Upper lobe of left lung (tissue), 6 donors: ENCODE data around the gene HPS3. TPM values are rescaled to one million over a fixed set of nuclear protein-coding genes. Genes with fewer than 3 reads are reported as not detected.

Experiments
- ATAC-seq, 2 donors: fragments of 200-7000 bp; cut with Tn5 transposase; one replicate each; pipeline ENCODE4 v1.9.1; 2022; ENCODE audit warnings: mild to moderate bottlenecking in 2 of 2, moderate library complexity in 2 of 2; ENCODE audit not compliant: low FRiP score in 2 of 2
- DNase-seq, 2 donors: peaks; one replicate each; pipeline ENCODE4 v3.0.0-alpha.2; 2019 to 2020
- H3K27ac ChIP-seq, 4 donors: fragments of 200-600 bp; sonication (generic); one replicate each; pipeline ENCODE4 v1.5.1; 2016 to 2019
- H3K27me3 ChIP-seq, 4 donors: fragments of 200-600 bp; sonication (generic); one replicate each; pipeline ENCODE4 v1.5.1; 2017 to 2019
- H3K36me3 ChIP-seq, 4 donors: fragments of 200-600 bp; sonication (generic); one replicate each; pipeline ENCODE4 v1.5.1; 2016 to 2019
- H3K4me1 ChIP-seq, 4 donors: fragments of 200-600 bp; sonication (generic); one replicate each; pipeline ENCODE4 v1.5.1; 2018 to 2019
- H3K4me3 ChIP-seq, 4 donors: fragments of 200-600 bp; sonication (generic); one replicate each; pipeline ENCODE4 v1.5.1; 2017 to 2019; ENCODE audit warnings: mild to moderate bottlenecking in 2 of 4, moderate library complexity in 1 of 4
- H3K9me3 ChIP-seq, 4 donors: fragments of 200-600 bp; sonication (generic); one replicate each; pipeline ENCODE4 v1.5.1; 2018 to 2019
- EP300 ChIP-seq, 4 donors: sonication (generic); formaldehyde crosslinking; IDR thresholded peaks; one replicate each; pipeline ENCODE4 v1.5.1; 2017; ENCODE audit warnings: antibody characterized with exemption in 4 of 4, control low read depth in 2 of 4
- POLR2A ChIP-seq, 4 donors: fragments of 450-650 bp; IDR thresholded peaks; one replicate each; pipeline ENCODE4 v1.5.1; 2016 to 2017; ENCODE audit warnings: antibody characterized with exemption in 4 of 4, mild to moderate bottlenecking in 2 of 4
- POLR2AphosphoS5 ChIP-seq, 2 donors: sonication (generic); formaldehyde crosslinking; IDR thresholded peaks; one replicate each; pipeline ENCODE4 v1.5.1; 2017; ENCODE audit warnings: antibody characterized with exemption in 2 of 2
- WGBS, 2 donors: methylation state at CpG; one replicate each; pipeline ENCODE4 v1.1.5; 2017 to 2018; 5-methylcytosine and 5-hydroxymethylcytosine counted together
- total RNA-seq, 6 donors: library from RNA; depleted of rRNA in 4 of 6; stranded (reverse); fragments of >200 nt in 4 of 6; gene quantifications; one replicate each; pipeline versions ENCODE4 v1.1.0 to v1.2.1, GENCODE V29; 2016 to 2021
- TF ChIP-seq, protein P1 (sequence below), 6 experiments: fragments of 450-650 bp in 4 of 6; fragments of 200-600 bp in 2 of 6; sonication (generic) in 2 of 6; IDR thresholded peaks; one replicate each; pipeline ENCODE4 v1.5.1; 2016 to 2019; ENCODE audit warnings: antibody characterized with exemption in 6 of 6
- donor health status: DM: no; HTN: no; CAD: no; lungs with moderate emphysema.
- donor health status: DM: no; HTN: yes; CAD: no; lungs with severe emphysema.

Gene HPS3
- total RNA-seq, 6 donors from 2014 or later, result 13.4 to 29.8 (median 17.8) TPM

DNA sequence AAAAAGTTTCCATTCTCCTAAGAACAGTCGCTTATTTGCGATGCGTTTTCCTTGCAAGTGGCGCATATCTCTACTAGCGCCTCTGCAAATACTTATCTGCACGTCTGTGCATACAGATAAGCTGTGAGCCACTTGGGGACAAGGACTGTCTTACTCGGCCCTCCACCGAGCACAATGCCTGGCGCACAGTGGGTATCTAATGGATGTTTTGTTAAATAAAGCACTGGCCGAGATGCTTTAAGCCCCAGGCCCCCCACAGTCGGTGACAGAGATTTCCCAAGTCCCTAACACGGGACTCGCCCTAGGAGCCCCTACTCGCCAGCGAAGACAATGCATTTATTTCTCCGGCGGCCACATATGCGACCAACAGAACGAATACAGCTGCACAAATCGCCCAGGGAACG lies 43.6 kb upstream of the HPS3 start:
- no peak for DNase-seq

DNA sequence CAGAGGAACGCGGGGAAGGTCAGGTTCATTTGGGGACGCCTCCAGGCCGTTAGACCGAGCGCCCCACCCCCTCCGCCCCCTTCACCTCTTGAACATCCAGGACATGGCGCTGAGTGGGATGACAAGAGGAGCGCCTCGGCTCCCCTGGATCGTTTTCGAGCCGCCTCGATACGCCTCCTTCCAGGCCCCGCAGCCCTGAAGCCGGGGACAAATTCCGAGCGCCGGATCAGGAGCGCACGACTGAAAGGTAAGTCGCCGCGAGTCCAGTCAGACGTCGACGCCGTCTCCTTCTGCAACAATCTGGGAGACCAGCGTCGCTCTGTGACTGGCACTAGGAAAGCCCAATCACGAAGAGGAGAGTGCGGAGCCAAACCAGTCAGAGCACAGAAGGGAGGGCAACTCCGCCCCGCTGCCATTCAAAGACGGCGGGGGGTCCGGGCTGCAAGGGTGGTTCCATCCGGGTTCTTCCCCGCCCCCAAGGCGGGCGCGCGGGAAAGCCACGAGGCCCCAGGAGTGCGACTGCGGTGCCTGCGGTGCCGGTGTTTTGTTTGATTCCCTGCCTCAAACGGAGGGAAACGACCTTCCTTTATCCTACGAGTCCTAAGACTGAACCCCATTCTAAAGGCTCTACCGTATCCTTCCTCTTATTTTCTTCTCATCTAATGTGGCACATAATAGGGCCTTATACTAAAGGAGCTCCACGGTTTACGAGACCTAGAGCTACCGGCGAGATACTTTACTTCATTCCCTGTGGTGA lies 43.0 kb upstream of the HPS3 start, which contains the start of gene HLTF:
Gene HLTF (minus strand): TSS at position 302 of the 757 bp plus-strand sequence. CDS start 197 bp downstream, at position 105.
- H3K4me1 ChIP-seq, result peaks cover 4 to 19% (median 6%) of the 10 kb centered on the region in 4 donors
- TF ChIP-seq EP300 (IDR thresholded peaks at IDR 0.05), result no peak
- TF ChIP-seq POLR2A (IDR thresholded peaks at IDR 0.05), result peak in 3 of 4 donors; percentile 22 to 66 (median 26)
- peak in 1 of 2 donors; percentile 66 for TF ChIP-seq POLR2AphosphoS5 (IDR thresholded peaks at IDR 0.05)
- DNase-seq, result peak; percentile 95 to 96
- H3K27ac ChIP-seq, result peak within 1 kb of the TSS in 3 of 4 donors; percentile 43 to 80 (median 61)
- ATAC-seq, result peak; percentile 99 to 100
- H3K4me3 ChIP-seq, result peak within 1 kb of the TSS; percentile 73 to 90 (median 84)
- no peaks in the 10 kb centered on the region for H3K27me3 ChIP-seq
- no peaks in the 10 kb centered on the region for H3K9me3 ChIP-seq
- no peaks in the 10 kb centered on the region for H3K36me3 ChIP-seq
- WGBS, 2 donors, result 10 to 13% methylated on average over 40 to 49 of the region's 57 CpGs

More for the DNA sequence above, 43.6 kb upstream of the HPS3 start:
- H3K4me3 ChIP-seq, result peak overlapping the region; percentile 73 to 90 (median 84)
- no peaks in the 10 kb centered on the region for H3K27me3 ChIP-seq
- H3K27ac ChIP-seq, result peak overlapping the region in 3 of 4 donors; percentile 43 to 80 (median 61)
- peak; percentile 64 to 69 for ATAC-seq
- no peaks in the 10 kb centered on the region for H3K9me3 ChIP-seq
- no peaks in the 10 kb centered on the region for H3K36me3 ChIP-seq
- WGBS, 2 donors, result 0 to 1% methylated on average over 18 to 19 of the region's 21 CpGs
- no peak for TF ChIP-seq EP300 (IDR thresholded peaks at IDR 0.05)
- TF ChIP-seq POLR2AphosphoS5 (IDR thresholded peaks at IDR 0.05), result no peak
- TF ChIP-seq, protein P1, sequence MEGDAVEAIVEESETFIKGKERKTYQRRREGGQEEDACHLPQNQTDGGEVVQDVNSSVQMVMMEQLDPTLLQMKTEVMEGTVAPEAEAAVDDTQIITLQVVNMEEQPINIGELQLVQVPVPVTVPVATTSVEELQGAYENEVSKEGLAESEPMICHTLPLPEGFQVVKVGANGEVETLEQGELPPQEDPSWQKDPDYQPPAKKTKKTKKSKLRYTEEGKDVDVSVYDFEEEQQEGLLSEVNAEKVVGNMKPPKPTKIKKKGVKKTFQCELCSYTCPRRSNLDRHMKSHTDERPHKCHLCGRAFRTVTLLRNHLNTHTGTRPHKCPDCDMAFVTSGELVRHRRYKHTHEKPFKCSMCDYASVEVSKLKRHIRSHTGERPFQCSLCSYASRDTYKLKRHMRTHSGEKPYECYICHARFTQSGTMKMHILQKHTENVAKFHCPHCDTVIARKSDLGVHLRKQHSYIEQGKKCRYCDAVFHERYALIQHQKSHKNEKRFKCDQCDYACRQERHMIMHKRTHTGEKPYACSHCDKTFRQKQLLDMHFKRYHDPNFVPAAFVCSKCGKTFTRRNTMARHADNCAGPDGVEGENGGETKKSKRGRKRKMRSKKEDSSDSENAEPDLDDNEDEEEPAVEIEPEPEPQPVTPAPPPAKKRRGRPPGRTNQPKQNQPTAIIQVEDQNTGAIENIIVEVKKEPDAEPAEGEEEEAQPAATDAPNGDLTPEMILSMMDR (IDR thresholded peaks at IDR 0.05), result no peak
- no peak for TF ChIP-seq POLR2A (IDR thresholded peaks at IDR 0.05)
- peaks cover 4 to 19% (median 6%) of the 10 kb centered on the region in 4 donors for H3K4me1 ChIP-seq

DNA sequence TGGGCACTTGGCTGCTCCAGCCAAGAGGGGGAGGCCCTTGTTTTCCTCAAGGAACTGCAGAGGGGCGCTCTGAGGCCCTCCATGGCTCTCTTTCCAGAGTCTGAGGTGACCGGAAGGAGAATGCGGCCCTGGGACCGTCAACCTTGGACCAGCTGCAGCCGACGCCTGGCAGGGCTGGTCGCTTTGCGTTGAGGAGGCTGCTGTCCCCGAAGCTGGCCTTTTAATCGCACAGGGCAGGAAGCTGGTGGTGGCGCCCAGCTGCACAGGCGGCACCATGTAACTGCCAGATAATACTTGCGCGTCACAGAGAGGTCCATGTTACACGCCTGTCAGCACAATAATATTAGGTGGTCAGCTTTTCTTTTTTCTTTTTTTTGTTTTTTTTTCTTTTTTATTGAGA lies 42.2 kb upstream of the HPS3 start:
- peak in 1 of 2 donors; percentile 52 for DNase-seq
- Histone ChIP-seq H3K4me1 (peaks cover 4 to 19% (median 6%) of the 10 kb centered on the region in 4 donors), H3K36me3 (no peaks in the 10 kb centered on the region), H3K27ac (no peak overlapping the region), H3K27me3 (no peaks in the 10 kb centered on the region), H3K4me3 (no peak overlapping the region), H3K9me3 (no peaks in the 10 kb centered on the region)
- 95 to 98% methylated on average over 15 of the region's 15 CpGs for WGBS, 2 donors
- TF ChIP-seq POLR2A (IDR thresholded peaks at IDR 0.05) (no peak), EP300 (IDR thresholded peaks at IDR 0.05) (no peak), POLR2AphosphoS5 (IDR thresholded peaks at IDR 0.05) (no peak)
- TF ChIP-seq, protein P1 (IDR thresholded peaks at IDR 0.05), result no peak
- ATAC-seq, result no peak

DNA sequence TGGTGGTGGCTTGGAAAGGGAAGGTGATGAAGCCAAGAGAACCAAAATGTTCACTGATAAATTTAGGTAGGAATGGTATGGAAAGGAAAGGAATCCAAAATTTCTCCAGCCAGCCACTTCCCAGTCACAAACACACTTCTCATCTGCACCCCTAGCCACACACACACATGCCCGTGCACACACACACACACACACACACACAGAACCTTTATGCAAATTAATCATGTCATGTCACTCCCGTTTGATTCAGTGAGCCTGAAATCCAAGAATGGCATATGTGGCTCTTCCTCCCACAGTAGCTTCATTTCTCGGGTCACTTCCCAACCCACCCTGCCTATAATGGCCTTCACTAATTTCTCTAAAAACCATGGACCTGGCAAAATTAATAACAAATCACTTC lies 40.0 kb upstream of the HPS3 start:
- Histone ChIP-seq H3K4me3 (no peak overlapping the region), H3K9me3 (no peaks in the 10 kb centered on the region), H3K27me3 (no peaks in the 10 kb centered on the region), H3K4me1 (peaks cover 4 to 19% (median 6%) of the 10 kb centered on the region in 4 donors), H3K36me3 (no peaks in the 10 kb centered on the region), H3K27ac (no peak overlapping the region)
- ATAC-seq, result no peak
- no peak for TF ChIP-seq POLR2AphosphoS5 (IDR thresholded peaks at IDR 0.05)
- TF ChIP-seq EP300 (IDR thresholded peaks at IDR 0.05), result no peak
- TF ChIP-seq, protein P1 (IDR thresholded peaks at IDR 0.05), result no peak
- no peak for TF ChIP-seq POLR2A (IDR thresholded peaks at IDR 0.05)
- WGBS, 2 donors, result 75 to 78% methylated on average over 2 to 3 of the region's 3 CpGs
- no peak for DNase-seq

DNA sequence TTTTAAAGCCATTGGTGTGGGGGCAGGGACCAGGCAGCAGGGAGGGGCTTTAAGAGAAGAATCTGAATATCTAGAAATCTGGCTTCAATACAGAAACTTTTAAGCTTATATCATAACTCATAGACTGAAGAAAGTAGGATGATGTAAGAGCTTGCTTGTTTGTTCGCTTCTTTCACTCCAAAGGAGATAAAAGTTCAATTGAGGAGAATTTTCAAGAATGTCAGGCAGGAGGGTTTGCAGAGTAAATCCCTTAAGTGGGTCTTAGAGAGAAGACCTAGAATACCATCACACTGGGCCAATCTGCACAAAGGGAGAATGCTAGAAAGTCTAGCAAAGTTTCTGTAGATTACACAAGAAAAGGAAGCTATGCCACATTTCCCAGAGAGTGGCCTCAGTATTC lies 39.0 kb upstream of the HPS3 start:
- no peaks in the 10 kb centered on the region for H3K9me3 ChIP-seq
- TF ChIP-seq POLR2A (IDR thresholded peaks at IDR 0.05) (no peak), POLR2AphosphoS5 (IDR thresholded peaks at IDR 0.05) (no peak), EP300 (IDR thresholded peaks at IDR 0.05) (no peak)
- TF ChIP-seq, protein P1 (IDR thresholded peaks at IDR 0.05), result no peak
- no peak overlapping the region for H3K4me3 ChIP-seq
- DNase-seq (no peak), ATAC-seq (no peak)
- H3K36me3 ChIP-seq, result no peaks in the 10 kb centered on the region
- H3K27ac ChIP-seq, result no peak overlapping the region
- WGBS, 2 donors, result 67 to 87% methylated on average over 1 of the region's 1 CpG
- H3K27me3 ChIP-seq, result no peaks in the 10 kb centered on the region
- peaks cover 0 to 12% (median 1%) of the 10 kb centered on the region in 4 donors for H3K4me1 ChIP-seq
